HG03196 (cell line): ENCODE results near the gene CTCF.

Experiments
- ATAC-seq: cut with Tn5 transposase; IDR thresholded peaks from one replicate; pipeline ENCODE4 v1.9.1; 2021; ENCODE audit not compliant: unreplicated experiment

Gene CTCF

GRCh38 chr16:67663877-67664222, 101.5 kb downstream of the CTCF start:
- ATAC-seq: no peak

DNA sequence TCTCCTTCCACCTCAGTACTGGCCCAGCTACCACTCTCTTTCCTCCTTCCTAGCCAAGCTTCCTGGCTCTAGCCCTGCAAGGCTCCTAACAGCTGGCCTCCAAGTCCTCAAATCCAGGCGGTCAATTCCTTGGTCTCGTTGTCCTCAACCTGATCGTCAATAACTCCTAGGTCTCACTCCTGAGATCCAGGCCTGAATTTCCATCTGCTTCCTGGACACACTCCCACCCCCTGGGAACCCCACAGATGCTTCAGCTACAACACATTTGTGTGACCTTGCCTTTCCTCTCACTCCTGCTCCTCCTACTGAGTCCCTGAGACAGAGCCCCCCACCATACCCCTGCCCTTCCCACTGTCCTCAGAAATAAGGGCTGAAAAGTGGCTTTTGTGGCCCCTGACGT, 101.9 kb downstream of the CTCF start:
- no peak for ATAC-seq

GRCh38 chr16:67664871-67665270, 102.5 kb downstream of the CTCF start:
- ATAC-seq: no peak

GRCh38 chr16:67665598-67665997, 103.3 kb downstream of the CTCF start:
- ATAC-seq: no peak

- ATAC-seq: no peak
Measured at GRCh38 chr16:67666032-67666551, 103.8 kb downstream of the CTCF start.

DNA sequence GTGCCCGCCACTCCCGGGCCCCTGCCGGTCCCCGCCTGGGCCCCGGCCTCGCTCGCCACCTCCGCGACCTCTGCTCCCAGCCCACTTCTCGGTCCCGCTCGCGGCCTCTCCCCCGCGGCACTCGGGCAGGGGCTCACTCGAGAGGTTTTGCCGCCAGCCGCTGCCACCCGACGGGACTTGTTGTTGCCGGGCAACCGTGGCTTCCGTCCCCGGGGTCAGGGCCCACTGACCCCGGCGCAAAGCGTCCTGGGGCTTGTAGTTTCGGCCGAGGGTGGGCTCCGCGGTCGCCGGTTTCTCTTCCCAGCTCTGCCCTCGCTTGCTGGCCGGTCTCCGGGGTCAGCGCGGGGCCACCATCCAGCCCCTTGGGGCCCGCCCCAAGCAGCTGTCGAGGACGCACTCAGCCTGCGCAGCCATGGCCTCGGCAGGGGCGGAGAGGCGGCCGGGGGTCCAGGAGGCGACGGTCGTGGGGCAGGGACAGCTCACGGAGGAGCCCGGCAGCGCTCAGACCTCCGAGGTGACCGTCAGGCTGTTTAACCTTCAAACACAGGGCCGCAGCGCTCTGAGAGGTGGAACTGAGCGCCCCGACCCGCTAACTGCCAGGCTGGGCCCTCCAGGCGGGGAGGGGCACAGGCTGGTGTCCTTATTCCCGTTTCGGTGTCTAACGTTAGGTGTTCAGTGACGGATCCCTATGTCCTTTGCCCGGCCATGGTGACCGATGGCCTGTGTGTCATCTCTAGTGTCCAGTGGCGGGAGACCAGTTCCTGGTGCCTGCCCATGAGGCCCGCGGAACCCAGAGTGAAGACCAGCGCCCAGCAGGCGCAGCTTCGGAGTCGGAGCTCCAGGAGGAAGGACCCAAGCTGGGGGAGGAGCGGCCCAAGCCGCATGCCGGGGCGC, 104.5 kb downstream of the CTCF start, which contains the start of the genes C16orf86 and ENKD1:
TSS of gene C16orf86 (plus strand) at position 256 of the 894 bp plus-strand sequence. CDS start at position 413, 157 bp downstream.
TSS of gene ENKD1 (minus strand) at position 192 of the 894 bp plus-strand sequence. CDS start 308 bp downstream, outside the sequence.
- ATAC-seq: peak; percentile 42

GRCh38 chr16:67667453-67667816, 105.1 kb downstream of the CTCF start:
- no peak for ATAC-seq

GRCh38 chr16:67667817-67668494, 105.6 kb downstream of the CTCF start:
- ATAC-seq: peak; percentile 66

GRCh38 chr16:67668495-67669157, 106.3 kb downstream of the CTCF start:
- ATAC-seq: no peak

- no peak for ATAC-seq
Measured at GRCh38 chr16:67669499-67670101, 107.3 kb downstream of the CTCF start.

GRCh38 chr16:67672306-67672705, 110.0 kb downstream of the CTCF start:
- ATAC-seq: no peak

DNA sequence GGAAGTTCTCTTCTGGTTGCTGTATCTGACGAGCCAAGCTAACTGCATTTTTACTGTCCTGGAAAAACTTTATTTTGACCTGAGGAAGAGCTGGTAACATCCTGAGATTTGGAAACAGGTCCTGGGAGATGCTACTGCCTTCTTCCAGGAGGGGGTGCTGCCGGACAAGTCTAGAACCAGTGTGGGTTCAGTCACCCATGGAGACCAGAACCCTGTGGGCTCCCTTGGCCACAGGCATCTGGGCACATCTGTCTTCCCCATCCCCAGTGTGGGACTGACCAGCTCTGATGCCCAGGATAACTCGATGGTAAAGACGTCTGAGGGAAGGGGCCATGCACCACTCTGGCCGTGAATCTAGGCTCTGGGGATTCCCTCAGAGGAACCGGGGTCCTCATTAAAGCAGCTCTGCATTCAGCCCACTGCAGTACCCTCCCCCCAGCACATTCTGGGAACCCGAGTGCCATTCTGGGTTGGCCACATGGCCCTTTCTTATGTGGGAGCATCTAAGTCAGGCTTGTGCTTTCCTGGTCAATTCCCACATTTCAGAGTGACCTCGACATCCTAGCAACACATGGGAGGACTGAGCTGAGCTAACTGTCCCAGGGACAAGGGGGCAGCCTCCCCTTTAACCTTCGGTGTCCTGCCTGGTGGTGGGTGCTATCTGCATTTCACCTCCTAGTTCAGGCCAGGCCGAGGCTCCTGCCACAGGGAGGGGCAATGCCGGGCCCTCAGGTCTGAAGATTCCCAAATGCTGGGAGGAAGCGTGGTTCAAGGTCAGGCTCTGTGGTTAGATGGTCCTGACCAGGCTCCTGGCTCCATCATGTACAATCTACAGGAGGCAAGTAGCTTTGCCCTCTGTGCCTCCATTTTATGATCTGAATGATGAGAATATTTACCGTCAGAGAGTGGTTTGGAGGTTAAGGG, 110.7 kb downstream of the CTCF start:
- no peak for ATAC-seq

GRCh38 chr16:67673712-67674580, 111.6 kb downstream of the CTCF start:
- ATAC-seq: no peak

GRCh38 chr16:67674851-67675578, 112.7 kb downstream of the CTCF start:
- no peak for ATAC-seq

DNA sequence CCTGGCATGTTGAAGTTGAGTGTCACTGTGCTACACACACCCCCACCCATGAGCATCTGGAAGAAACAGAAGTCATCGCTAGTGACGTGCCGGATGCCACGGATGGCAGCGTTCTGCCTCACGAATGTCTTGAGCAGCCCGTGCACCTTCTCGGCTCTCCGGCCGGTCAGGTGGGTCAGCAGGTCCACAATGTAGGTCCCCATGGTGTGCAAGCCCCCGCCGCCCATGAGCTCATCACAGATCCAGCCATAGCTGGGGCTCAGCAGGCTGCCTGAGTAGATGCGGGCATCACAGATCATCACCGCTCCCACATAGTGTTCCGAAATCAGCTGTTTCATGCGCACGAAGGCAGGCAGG, 113.2 kb downstream of the CTCF start:
- ATAC-seq: no peak

DNA sequence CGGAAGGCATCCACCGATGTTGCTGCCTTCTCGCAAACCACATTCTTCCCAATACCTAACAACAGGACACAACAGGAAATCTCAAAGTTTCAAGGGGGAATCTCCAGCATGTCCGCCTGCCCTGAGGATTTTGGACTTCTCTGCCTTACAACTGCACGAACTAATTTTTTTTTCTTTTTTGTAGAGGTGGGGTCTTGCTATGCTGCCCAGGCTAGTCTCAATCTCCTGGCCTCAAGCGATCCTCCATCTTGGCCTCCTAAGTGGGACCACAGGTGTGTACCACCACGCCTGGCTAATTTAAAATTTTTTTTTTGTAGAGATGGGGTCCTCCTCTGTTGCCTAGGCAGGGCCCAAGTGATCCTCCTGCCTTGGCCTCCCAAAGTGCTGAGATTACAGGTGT, 113.7 kb downstream of the CTCF start:
- ATAC-seq: no peak

DNA sequence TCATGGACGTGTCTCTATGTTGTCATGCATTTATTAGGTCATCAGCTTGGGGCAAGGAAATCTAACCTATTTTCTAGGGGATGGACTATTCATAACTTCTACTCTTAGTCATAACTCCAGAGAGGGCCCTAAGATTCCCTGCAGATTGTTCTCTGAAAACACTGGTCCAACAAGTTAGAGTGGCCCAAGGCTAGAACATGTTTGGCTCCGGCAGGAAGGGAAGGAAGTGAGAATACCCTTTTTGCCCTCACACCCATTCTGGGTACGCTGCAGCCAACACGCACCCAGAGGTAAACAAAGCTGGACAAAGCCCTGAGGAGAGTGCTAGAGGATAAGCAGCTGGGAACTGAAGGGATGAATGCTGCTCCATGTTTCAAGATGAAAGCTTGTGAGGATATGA, 114.2 kb downstream of the CTCF start:
- no peak for ATAC-seq

DNA sequence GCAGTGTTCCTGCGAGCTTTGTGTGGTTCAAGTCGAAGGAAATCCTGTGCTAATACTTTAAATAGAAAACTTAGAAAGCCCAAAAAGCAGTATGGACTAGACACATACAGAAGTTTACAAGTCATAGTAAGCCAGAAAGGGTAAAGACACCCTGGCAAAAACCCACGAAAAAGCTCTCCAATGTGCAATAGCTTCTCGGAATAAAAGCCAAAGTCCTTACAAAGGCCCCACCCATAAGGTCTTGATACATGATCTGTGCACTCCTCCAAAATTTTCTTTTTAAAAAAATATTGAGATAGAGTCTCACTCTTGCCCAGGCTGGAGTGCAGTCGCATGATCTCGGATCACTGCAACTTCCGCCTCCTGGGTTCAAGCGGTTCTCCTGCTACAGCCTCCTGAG, 114.6 kb downstream of the CTCF start:
- ATAC-seq: no peak
